ENCODE measurements around the gene CDC45.
A peak's percentile ranks its signal among the peaks of the same experiment; 100 is the strongest.

The CDC45 gene

DNA sequence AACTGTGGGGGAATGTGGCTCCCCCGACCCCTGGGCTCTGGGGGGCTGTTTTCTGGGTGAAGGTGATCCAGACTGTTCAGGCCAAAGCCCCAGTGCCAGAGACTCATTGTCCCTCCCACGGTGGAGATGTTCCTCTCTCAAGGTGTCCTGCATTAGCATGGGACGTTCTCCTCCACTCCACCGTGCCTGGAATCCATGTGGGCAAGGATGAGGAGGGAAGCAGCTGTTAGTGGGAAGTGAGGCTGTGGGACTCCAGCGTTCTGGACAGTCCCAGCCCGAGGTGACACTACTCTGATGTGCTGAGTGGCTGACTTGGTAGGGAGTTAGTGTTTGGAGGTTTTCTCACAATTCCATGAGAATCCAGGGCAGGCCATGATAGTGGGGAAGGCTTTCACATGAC, 75.9 kb downstream of the CDC45 start:
- TF ChIP-seq CTCF (IDR thresholded peaks at IDR 0.05; ENCODE audit: borderline replicate concordance, insufficient read depth, low read depth, low read length) = no peak
- no peak overlapping the region for H3K4me3 ChIP-seq (ENCODE audit: low read depth, low read length)

GRCh38 chr22:19556963-19557545, 77.3 kb downstream of the CDC45 start:
- H3K4me3 ChIP-seq (ENCODE audit: low read depth, low read length) = no peak overlapping the region
- no peak for TF ChIP-seq CTCF (IDR thresholded peaks at IDR 0.05; ENCODE audit: borderline replicate concordance, insufficient read depth, low read depth, low read length)

DNA sequence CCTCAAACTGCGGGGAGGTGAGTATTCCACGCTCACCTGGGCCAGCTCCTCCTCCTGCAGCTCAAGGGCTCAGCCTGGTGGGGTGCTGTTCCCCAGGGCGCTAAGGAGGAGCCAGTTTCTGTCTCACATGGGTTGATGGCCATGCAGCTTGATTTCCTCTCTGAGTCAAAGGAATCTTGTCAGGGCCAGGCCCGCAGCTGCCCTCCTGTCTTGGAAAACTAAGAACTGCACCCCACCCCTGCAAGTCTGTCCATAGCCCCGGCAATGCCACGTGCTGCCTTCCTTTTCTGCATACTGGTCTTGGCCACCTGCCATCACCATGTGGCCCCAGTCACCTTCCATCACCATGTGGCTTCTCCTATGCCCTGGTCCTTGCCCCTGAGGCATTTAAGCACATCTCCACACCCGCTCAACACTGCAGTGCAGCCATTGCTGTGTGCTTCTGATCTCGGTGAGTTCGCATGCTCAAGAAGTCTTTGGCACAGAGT, 79.6 kb downstream of the CDC45 start:
- TF ChIP-seq CTCF (IDR thresholded peaks at IDR 0.05; ENCODE audit: borderline replicate concordance, insufficient read depth, low read depth, low read length) = peak; percentile 16; the same call in 1 of the 2 replicates
- H3K4me3 ChIP-seq (ENCODE audit: low read depth, low read length) = no peak overlapping the region

GRCh38 chr22:19559956-19560355, 80.2 kb downstream of the CDC45 start:
- no peak overlapping the region for H3K4me3 ChIP-seq (ENCODE audit: low read depth, low read length)
- TF ChIP-seq CTCF (IDR thresholded peaks at IDR 0.05; ENCODE audit: borderline replicate concordance, insufficient read depth, low read depth, low read length) = no peak

- no peak for TF ChIP-seq CTCF (IDR thresholded peaks at IDR 0.05; ENCODE audit: borderline replicate concordance, insufficient read depth, low read depth, low read length)
- H3K4me3 ChIP-seq (ENCODE audit: low read depth, low read length) = no peak overlapping the region
Measured at GRCh38 chr22:19565382-19566278, 85.9 kb downstream of the CDC45 start.

GRCh38 chr22:19566279-19567156, 86.8 kb downstream of the CDC45 start:
- no peak overlapping the region for H3K4me3 ChIP-seq (ENCODE audit: low read depth, low read length)
- TF ChIP-seq CTCF (IDR thresholded peaks at IDR 0.05; ENCODE audit: borderline replicate concordance, insufficient read depth, low read depth, low read length) = no peak

Measured in GM12875 (cell line).